Measurements from ENCODE around the gene NUBP2. TPM values are rescaled to one million over a fixed set of nuclear protein-coding genes. Genes with fewer than 3 reads are reported as not detected.

The NUBP2 gene
- total and polyA plus RNA-seq, 12 donors: 24.1 to 74.1 (median 29.4) TPM

GRCh38 chr16:1770328-1771187 is 12.2 kb upstream of the NUBP2 start:
- H3K36me3 ChIP-seq: peaks cover 0 to 52% (median 34%) of the 10 kb centered on the region in 9 donors
- no peaks in the 10 kb centered on the region for H3K27me3 ChIP-seq
- WGBS, 2 donors: 5 to 7% methylated on average over 65 to 81 of the region's 81 CpGs
- TF ChIP-seq CTCF (IDR thresholded peaks at IDR 0.05): no peak
- H3K4me3 ChIP-seq: peak overlapping the region; percentile 88 to 100 (median 98)
- H3K27ac ChIP-seq: peak overlapping the region; percentile 67 to 99 (median 96)
- ATAC-seq (peak; percentile 3 to 38 (median 22)), DNase-seq (peak; percentile 61 to 75)
- no peaks in the 10 kb centered on the region for H3K9me3 ChIP-seq
- H3K4me1 ChIP-seq: peaks cover 27 to 46% (median 39%) of the 10 kb centered on the region in 9 donors
- intact Hi-C loops (cut with DNase I): loop anchor here in 1 of 10 donors (5.0 kb wide), 1 partner anchor 63 kb away; the partner anchor contains the start of gene MAPK8IP3

- Histone ChIP-seq H3K36me3 (peaks cover 0 to 52% (median 27%) of the 10 kb centered on the region in 9 donors), H3K4me1 (peaks cover 27 to 46% (median 39%) of the 10 kb centered on the region in 9 donors), H3K27ac (peak within 1 kb of the TSS; percentile 67 to 99 (median 97)), H3K4me3 (peak within 1 kb of the TSS; percentile 88 to 100 (median 98)), H3K9me3 (no peaks in the 10 kb centered on the region), H3K27me3 (no peaks in the 10 kb centered on the region)
- 0 to 1% methylated on average over 63 to 76 of the region's 79 CpGs for WGBS, 2 donors
- peak in 1 of 9 donors; percentile 16 for TF ChIP-seq CTCF (IDR thresholded peaks at IDR 0.05)
- intact Hi-C loops (cut with DNase I): loop anchor here in 1 of 10 donors (5.0 kb wide), 1 partner anchor 64 kb away; the partner anchor contains the start of gene MAPK8IP3
- ATAC-seq (peak; percentile 40 to 68 (median 51)), DNase-seq (peak; percentile 77 to 85)
These were observed 11.4 kb upstream of the NUBP2 start, which contains the start of gene NME3 for GRCh38 chr16:1771188-1771863. NME3 (minus strand) TSS chr16:1771543; CDS start chr16:1771534, 9 bp downstream.

- peaks cover 27 to 46% (median 39%) of the 10 kb centered on the region in 9 donors for H3K4me1 ChIP-seq
- no peaks in the 10 kb centered on the region for H3K9me3 ChIP-seq
- H3K36me3 ChIP-seq: peaks cover 0 to 52% (median 21%) of the 10 kb centered on the region in 9 donors
- ATAC-seq: no peak
- no peaks in the 10 kb centered on the region for H3K27me3 ChIP-seq
- TF ChIP-seq CTCF (IDR thresholded peaks at IDR 0.05): no peak
- DNase-seq: no peak
- WGBS, 2 donors: 14 to 15% methylated on average over 22 of the region's 22 CpGs
- peak overlapping the region; percentile 67 to 99 (median 96) for H3K27ac ChIP-seq
- peak overlapping the region; percentile 88 to 100 (median 98) for H3K4me3 ChIP-seq
- intact Hi-C loops (cut with DNase I): loop anchor here in 1 of 10 donors (5.0 kb wide), 1 partner anchor 65 kb away; the partner anchor contains the start of gene MAPK8IP3
These were observed 10.8 kb upstream of the NUBP2 start for GRCh38 chr16:1771864-1772361.
